ENCODE measurements around the gene GEMIN7.

Gene GEMIN7

DNA sequence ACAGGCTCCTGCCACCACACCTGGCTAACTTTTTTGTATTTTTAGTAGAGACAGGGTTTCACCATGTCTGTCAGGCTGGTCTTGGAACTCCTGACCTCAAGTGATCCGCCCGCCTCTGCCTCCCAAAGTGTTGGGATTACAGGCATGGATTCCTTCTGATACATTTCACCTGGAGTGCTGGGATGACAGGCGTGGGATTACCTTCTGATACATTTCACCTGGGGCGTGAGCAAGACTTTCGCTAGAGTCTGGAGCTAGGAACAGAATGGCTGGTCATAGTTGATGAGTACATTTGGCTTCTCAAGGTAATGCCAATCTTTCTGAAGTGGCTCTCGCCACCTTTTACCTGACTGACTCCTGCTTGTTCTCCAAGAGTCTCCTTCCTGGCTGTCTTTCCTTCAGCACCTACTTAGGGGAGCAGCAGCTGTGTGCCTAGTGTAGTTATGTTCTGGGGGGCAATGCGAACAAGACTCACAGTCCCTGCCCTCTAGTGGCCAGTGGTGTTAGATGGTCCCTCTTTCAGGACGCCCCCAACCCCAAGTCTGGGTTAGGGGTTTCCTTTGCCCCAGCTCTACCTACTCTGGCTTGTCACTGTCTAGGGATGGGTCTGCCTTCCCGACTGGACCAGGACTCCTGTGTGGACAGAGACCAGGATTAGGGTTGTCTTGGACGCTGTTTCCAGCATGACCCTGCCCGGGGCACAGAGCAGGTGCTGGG is 33.2 kb downstream of the GEMIN7 start:
- no peak overlapping the region for H3K4me3 ChIP-seq (ENCODE audit: insufficient read depth, low read length, poor library complexity, severe bottlenecking)
- no peaks in the 10 kb centered on the region; the same call in 1 of the 2 replicates for H4K20me1 ChIP-seq (ENCODE audit: low read depth, low read length)
- H2AFZ ChIP-seq (ENCODE audit: low read depth, low read length, severe bottlenecking), result no peak overlapping the region
- H3K79me2 ChIP-seq (ENCODE audit: insufficient read depth, low read length), result peaks cover 75% of the 10 kb centered on the region
- H3K9me2 ChIP-seq (replicated peaks; ENCODE audit: insufficient read depth, low read length), result no peaks in the 10 kb centered on the region
- no peak overlapping the region for H3K4me2 ChIP-seq (ENCODE audit: low read depth, low read length, poor library complexity, severe bottlenecking)
- no peaks in the 10 kb centered on the region for H3K9me3 ChIP-seq (ENCODE audit: insufficient read depth, low read length)
- H3K27ac ChIP-seq (ENCODE audit: low read depth, low read length), result no peak overlapping the region
- TF ChIP-seq EZH2phosphoT487 (conservative IDR thresholded peaks at IDR 0.05; ENCODE audit: low read length), result no peak
- H3K27me3 ChIP-seq (ENCODE audit: low read length), result no peaks in the 10 kb centered on the region
- H3K36me3 ChIP-seq (ENCODE audit: low read length), result no peaks in the 10 kb centered on the region
- H3K9ac ChIP-seq (ENCODE audit: low read length), result no peak overlapping the region
- H3F3A ChIP-seq (ENCODE audit: insufficient read depth), result no peaks in the 10 kb centered on the region

DNA sequence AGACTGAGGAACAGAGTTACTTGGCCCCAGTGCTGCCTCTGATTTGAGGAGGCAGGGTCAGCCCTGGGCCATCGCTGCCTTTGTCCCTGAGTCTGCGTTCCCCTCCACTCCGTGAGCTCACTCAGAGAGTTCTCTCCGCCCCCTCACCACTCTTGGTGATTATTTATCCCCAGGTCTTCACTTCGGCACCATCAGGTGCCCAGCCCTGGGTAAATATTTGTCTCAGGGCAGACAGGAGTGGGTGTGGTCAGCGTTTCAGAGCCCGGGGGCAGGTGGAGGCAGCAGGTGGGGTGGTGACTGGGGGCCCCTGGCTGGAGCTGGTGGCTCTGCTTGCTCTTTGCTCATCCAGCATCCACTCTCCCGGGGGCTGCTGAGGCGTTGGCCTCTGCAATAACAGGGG is 34.6 kb downstream of the GEMIN7 start:
- Histone ChIP-seq H2AFZ (ENCODE audit: low read depth, low read length, severe bottlenecking) (no peak overlapping the region), H4K20me1 (ENCODE audit: low read depth, low read length) (no peaks in the 10 kb centered on the region; the same call in 1 of the 2 replicates), H3F3A (ENCODE audit: insufficient read depth) (0 out of 2 replicates have a peak, but pooled peaks cover 7% of the 10 kb centered on the region), H3K4me3 (ENCODE audit: insufficient read depth, low read length, poor library complexity, severe bottlenecking) (no peak overlapping the region), H3K27me3 (ENCODE audit: low read length) (no peaks in the 10 kb centered on the region), H3K27ac (ENCODE audit: low read depth, low read length) (no peak overlapping the region), H3K36me3 (ENCODE audit: low read length) (no peaks in the 10 kb centered on the region), H3K4me2 (ENCODE audit: low read depth, low read length, poor library complexity, severe bottlenecking) (no peak overlapping the region), H3K9ac (ENCODE audit: low read length) (no peak overlapping the region), H3K79me2 (ENCODE audit: insufficient read depth, low read length) (peaks cover 62% of the 10 kb centered on the region), H3K9me2 (replicated peaks; ENCODE audit: insufficient read depth, low read length) (no peaks in the 10 kb centered on the region), H3K9me3 (ENCODE audit: insufficient read depth, low read length) (no peaks in the 10 kb centered on the region)
- TF ChIP-seq, protein P1, sequence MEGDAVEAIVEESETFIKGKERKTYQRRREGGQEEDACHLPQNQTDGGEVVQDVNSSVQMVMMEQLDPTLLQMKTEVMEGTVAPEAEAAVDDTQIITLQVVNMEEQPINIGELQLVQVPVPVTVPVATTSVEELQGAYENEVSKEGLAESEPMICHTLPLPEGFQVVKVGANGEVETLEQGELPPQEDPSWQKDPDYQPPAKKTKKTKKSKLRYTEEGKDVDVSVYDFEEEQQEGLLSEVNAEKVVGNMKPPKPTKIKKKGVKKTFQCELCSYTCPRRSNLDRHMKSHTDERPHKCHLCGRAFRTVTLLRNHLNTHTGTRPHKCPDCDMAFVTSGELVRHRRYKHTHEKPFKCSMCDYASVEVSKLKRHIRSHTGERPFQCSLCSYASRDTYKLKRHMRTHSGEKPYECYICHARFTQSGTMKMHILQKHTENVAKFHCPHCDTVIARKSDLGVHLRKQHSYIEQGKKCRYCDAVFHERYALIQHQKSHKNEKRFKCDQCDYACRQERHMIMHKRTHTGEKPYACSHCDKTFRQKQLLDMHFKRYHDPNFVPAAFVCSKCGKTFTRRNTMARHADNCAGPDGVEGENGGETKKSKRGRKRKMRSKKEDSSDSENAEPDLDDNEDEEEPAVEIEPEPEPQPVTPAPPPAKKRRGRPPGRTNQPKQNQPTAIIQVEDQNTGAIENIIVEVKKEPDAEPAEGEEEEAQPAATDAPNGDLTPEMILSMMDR (IDR thresholded peaks at IDR 0.05; ENCODE audit: insufficient read depth, low read length, poor library complexity, severe bottlenecking), result no peak
- no peak for TF ChIP-seq EZH2phosphoT487 (conservative IDR thresholded peaks at IDR 0.05; ENCODE audit: low read length)

DNA sequence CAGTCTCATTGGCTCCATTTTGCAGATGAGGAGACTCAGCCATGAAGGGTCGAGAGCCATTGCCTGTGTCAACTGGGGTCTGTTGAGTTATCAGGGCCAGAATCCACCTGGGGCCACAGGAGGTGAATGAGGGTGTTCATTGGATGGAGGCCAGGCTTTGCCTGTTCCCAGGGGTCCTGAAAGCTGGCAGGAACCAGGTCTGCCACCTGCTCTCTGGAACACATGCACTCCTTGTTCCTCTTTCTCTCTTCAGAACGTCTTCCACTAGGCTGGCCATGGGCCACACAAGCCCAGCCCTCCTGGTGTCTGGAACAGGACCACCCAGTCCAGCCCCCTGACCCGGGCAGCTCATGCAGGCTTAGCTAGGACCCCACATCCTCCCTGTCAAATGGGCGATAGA is 35.1 kb downstream of the GEMIN7 start:
- Histone ChIP-seq H3K4me3 (ENCODE audit: insufficient read depth, low read length, poor library complexity, severe bottlenecking) (no peak overlapping the region), H3K4me2 (ENCODE audit: low read depth, low read length, poor library complexity, severe bottlenecking) (no peak overlapping the region), H3K36me3 (ENCODE audit: low read length) (no peaks in the 10 kb centered on the region)

More for the DNA sequence above, 35.1 kb downstream of the GEMIN7 start:
- Histone ChIP-seq H3K27ac (ENCODE audit: low read depth, low read length) (no peak overlapping the region), H4K20me1 (ENCODE audit: low read depth, low read length) (peaks cover under 1% of the 10 kb centered on the region; the same call in 1 of the 2 replicates), H3F3A (ENCODE audit: insufficient read depth) (0 out of 2 replicates have a peak, but pooled peaks cover 7% of the 10 kb centered on the region), H3K9me3 (ENCODE audit: insufficient read depth, low read length) (no peaks in the 10 kb centered on the region), H2AFZ (ENCODE audit: low read depth, low read length, severe bottlenecking) (no peak overlapping the region), H3K9ac (ENCODE audit: low read length) (no peak overlapping the region), H3K79me2 (ENCODE audit: insufficient read depth, low read length) (peaks cover 59% of the 10 kb centered on the region), H3K27me3 (ENCODE audit: low read length) (no peaks in the 10 kb centered on the region), H3K9me2 (replicated peaks; ENCODE audit: insufficient read depth, low read length) (no peaks in the 10 kb centered on the region)
- TF ChIP-seq, protein P1 (IDR thresholded peaks at IDR 0.05; ENCODE audit: insufficient read depth, low read length, poor library complexity, severe bottlenecking), result no peak
- no peak for TF ChIP-seq EZH2phosphoT487 (conservative IDR thresholded peaks at IDR 0.05; ENCODE audit: low read length)

Measured in SU-DHL-6 (cell line).